Body of pancreas (tissue), 4 donors: ENCODE data around the gene ASCC2. TPM values are rescaled to one million over a fixed set of nuclear protein-coding genes. Genes with fewer than 3 reads are reported as not detected.
A peak's percentile ranks its signal among the peaks of the same experiment; 100 is the strongest.

Experiments
- ATAC-seq: fragments of 150-250 bp; one replicate; pipeline ENCODE4 v1.9.1; 2016
- DNase-seq, 4 donors: peaks; one replicate each; pipeline ENCODE4 v3.0.0-alpha.2; 2019
- H3K27ac ChIP-seq, 4 donors: fragments of 200-600 bp; sonication (generic); 1 replicate in 3 of 4; 2 replicates in 1 of 4; pipeline versions ENCODE4 v1.5.1 to v1.6.1; 2016 to 2019; ENCODE audit warnings: mild to moderate bottlenecking in 1 of 4, mixed read lengths in 1 of 4, moderate library complexity in 1 of 4
- H3K27me3 ChIP-seq, 2 donors: fragments of 200-600 bp; sonication (generic); one replicate each; pipeline ENCODE4 v1.6.0; 2016; ENCODE audit warnings: mild to moderate bottlenecking in 1 of 2
- H3K36me3 ChIP-seq, 2 donors: fragments of 200-600 bp; sonication (generic); replicated peaks in 1 of 2; 2 replicates each; pipeline ENCODE4 v1.5.1; 2016; ENCODE audit warnings: low read depth in 2 of 2; ENCODE audit not compliant: insufficient read depth in 1 of 2
- H3K4me1 ChIP-seq: fragments of 200-600 bp; sonication (generic); one replicate; pipeline ENCODE4 v1.6.0; 2016
- H3K4me3 ChIP-seq, 2 donors: fragments of 200-600 bp; sonication (generic); 1 replicate in 1 of 2; 2 replicates in 1 of 2; pipeline ENCODE4 v1.5.1; 2016 to 2019
- H3K9me3 ChIP-seq, 3 donors: fragments of 200-600 bp; sonication (generic); 1 replicate in 2 of 3; 2 replicates in 1 of 3; pipeline ENCODE4 v1.5.1; 2016
- POLR2A ChIP-seq, 3 donors: fragments of 450-650 bp; IDR thresholded peaks; one replicate each; pipeline ENCODE4 v1.6.1; 2016; ENCODE audit warnings: antibody characterized with exemption in 3 of 3, mild to moderate bottlenecking in 2 of 3
- WGBS, 2 donors: methylation state at CpG; one replicate each; pipeline ENCODE4 v1.1.5; 2017; 5-methylcytosine and 5-hydroxymethylcytosine counted together
- intact Hi-C: fragments of 100-400 bp; cut with DNase I; formaldehyde crosslinking; loops from one replicate; pipeline ENCODE4 v1.15.1; 2023
- total RNA-seq, 2 donors: library from RNA; depleted of rRNA; stranded (reverse); fragments of >200 nt; gene quantifications; one replicate each; pipeline ENCODE4 v1.1.0, GENCODE V29; 2016
- TF ChIP-seq, protein P1 (sequence below), 7 experiments: fragments of 450-650 bp in 4 of 7; fragments of 200-600 bp in 3 of 7; sonication (generic) in 3 of 7; IDR thresholded peaks; one replicate each; pipeline ENCODE4 v1.5.1; 2016 to 2019; ENCODE audit warnings: antibody characterized with exemption in 7 of 7

ASCC2 gene
- total RNA-seq, 2 donors from 2014 or later = 34.3 to 42.0 TPM

- WGBS, 2 donors = 46 to 54% methylated on average over 6 to 8 of the region's 8 CpGs
- peaks cover 48% of the 10 kb centered on the region for H3K4me1 ChIP-seq
- peaks cover 0 to under 1% of the 10 kb centered on the region in 2 donors for H3K36me3 ChIP-seq
- no peaks in the 10 kb centered on the region for H3K27me3 ChIP-seq
- no peaks in the 10 kb centered on the region for H3K9me3 ChIP-seq
- no peak overlapping the region for H3K4me3 ChIP-seq
- ATAC-seq (peak; percentile 91), DNase-seq (peak; percentile 77 to 94 (median 88))
- no peak for TF ChIP-seq POLR2A (IDR thresholded peaks at IDR 0.05)
- TF ChIP-seq, protein P1, sequence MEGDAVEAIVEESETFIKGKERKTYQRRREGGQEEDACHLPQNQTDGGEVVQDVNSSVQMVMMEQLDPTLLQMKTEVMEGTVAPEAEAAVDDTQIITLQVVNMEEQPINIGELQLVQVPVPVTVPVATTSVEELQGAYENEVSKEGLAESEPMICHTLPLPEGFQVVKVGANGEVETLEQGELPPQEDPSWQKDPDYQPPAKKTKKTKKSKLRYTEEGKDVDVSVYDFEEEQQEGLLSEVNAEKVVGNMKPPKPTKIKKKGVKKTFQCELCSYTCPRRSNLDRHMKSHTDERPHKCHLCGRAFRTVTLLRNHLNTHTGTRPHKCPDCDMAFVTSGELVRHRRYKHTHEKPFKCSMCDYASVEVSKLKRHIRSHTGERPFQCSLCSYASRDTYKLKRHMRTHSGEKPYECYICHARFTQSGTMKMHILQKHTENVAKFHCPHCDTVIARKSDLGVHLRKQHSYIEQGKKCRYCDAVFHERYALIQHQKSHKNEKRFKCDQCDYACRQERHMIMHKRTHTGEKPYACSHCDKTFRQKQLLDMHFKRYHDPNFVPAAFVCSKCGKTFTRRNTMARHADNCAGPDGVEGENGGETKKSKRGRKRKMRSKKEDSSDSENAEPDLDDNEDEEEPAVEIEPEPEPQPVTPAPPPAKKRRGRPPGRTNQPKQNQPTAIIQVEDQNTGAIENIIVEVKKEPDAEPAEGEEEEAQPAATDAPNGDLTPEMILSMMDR (IDR thresholded peaks at IDR 0.05) = peak in 4 of 7 experiments; percentile 24 to 32 (median 26)
- intact Hi-C loops = no loop called here
- peak overlapping the region; percentile 60 to 85 (median 76) for H3K27ac ChIP-seq
These were observed 38.8 kb downstream of the ASCC2 start for GRCh38 chr22:29799217-29799680.

DNA sequence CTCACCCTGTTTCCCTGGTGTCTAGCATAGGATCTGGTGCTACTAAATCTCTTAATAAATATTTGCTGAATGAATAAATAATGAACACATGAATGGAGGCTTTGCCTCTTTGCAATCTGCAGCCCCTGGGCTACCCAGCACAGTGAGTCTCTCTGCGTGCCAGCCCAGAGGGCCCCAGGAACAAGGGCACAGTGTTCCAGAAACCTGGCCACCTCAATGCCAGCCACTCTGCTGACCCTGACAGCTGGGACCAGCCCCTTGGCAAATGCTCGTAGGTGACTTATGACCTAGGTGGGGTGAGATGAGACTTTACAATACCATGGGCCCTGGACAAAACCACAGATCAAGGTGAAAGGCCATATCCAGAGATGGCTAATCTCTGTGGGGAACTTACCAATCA lies 39.3 kb downstream of the ASCC2 start:
- H3K27me3 ChIP-seq = no peaks in the 10 kb centered on the region
- intact Hi-C loops = no loop called here
- peak; percentile 9 for ATAC-seq
- H3K4me3 ChIP-seq = no peak overlapping the region
- no peak for DNase-seq
- H3K36me3 ChIP-seq = no peaks in the 10 kb centered on the region
- 51 to 67% methylated on average over 1 to 2 of the region's 2 CpGs for WGBS, 2 donors
- no peaks in the 10 kb centered on the region for H3K9me3 ChIP-seq
- H3K4me1 ChIP-seq = peaks cover 49% of the 10 kb centered on the region
- no peak for TF ChIP-seq POLR2A (IDR thresholded peaks at IDR 0.05)
- TF ChIP-seq, protein P1 (IDR thresholded peaks at IDR 0.05) = no peak
- peak overlapping the region; percentile 60 to 85 (median 76) for H3K27ac ChIP-seq

DNA sequence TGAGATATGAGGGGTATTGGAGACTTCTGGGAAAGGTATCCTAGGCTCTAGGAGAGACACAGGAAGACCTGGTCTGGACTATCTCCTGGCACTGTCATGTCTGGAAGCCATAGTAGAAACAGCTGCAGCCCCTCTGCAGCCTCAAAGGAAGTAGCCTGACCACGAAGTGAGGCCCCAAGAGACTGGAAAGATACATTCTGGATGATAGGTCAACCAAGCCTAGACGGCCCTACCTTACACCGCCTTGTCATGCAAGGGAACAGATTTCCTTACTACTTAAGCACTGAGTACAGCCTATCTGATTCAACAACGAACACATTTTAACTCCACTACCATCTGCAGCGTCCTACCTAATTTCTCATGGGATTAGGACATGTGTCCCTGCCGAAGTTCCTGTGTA lies 39.8 kb downstream of the ASCC2 start:
- intact Hi-C loops = no loop called here
- Histone ChIP-seq H3K36me3 (peaks cover 0 to 2% of the 10 kb centered on the region in 2 donors), H3K4me3 (no peak overlapping the region), H3K4me1 (peaks cover 49% of the 10 kb centered on the region), H3K27me3 (no peaks in the 10 kb centered on the region), H3K9me3 (no peaks in the 10 kb centered on the region), H3K27ac (peak overlapping the region; percentile 60 to 85 (median 76))
- no peak for DNase-seq
- ATAC-seq = no peak
- TF ChIP-seq, protein P1 (IDR thresholded peaks at IDR 0.05) = no peak
- TF ChIP-seq POLR2A (IDR thresholded peaks at IDR 0.05) = no peak
- 67 to 81% methylated on average over 6 of the region's 6 CpGs for WGBS, 2 donors

GRCh38 chr22:29797351-29797750 lies 40.7 kb downstream of the ASCC2 start:
- 77 to 93% methylated on average over 3 of the region's 3 CpGs for WGBS, 2 donors
- H3K27ac ChIP-seq = peak overlapping the region in 3 of 4 donors; percentile 23 to 83 (median 69)
- H3K4me3 ChIP-seq = no peak overlapping the region
- TF ChIP-seq POLR2A (IDR thresholded peaks at IDR 0.05) = no peak
- TF ChIP-seq, protein P1 (IDR thresholded peaks at IDR 0.05) = no peak
- DNase-seq (peak in 1 of 4 donors; percentile 43), ATAC-seq (no peak)
- intact Hi-C loops = no loop called here
- peaks cover 0 to 7% of the 10 kb centered on the region in 2 donors for H3K36me3 ChIP-seq
- no peaks in the 10 kb centered on the region for H3K9me3 ChIP-seq
- H3K4me1 ChIP-seq = peaks cover 49% of the 10 kb centered on the region
- no peaks in the 10 kb centered on the region for H3K27me3 ChIP-seq

DNA sequence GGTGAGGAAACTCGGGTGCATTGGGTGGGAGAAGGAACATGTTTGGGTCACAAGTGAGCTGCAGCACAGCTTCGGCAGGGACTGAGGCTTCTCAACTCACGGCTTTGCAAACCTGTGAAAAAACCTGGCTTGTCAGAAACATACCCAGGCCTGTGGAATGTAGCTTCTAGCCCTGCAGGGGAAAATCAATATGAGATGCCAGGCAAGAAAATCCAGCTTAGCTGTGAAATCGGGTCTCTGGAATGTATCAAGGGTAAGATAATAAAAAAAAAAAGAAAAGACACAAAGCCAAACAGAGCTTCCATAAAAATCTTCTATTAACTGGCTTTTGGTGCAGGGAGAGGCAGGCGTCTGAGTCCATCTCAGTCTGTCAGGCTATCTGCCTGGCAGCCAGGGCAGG lies 42.4 kb downstream of the ASCC2 start:
- DNase-seq (no peak), ATAC-seq (peak; percentile 50)
- intact Hi-C loops = no loop called here
- TF ChIP-seq, protein P1 (IDR thresholded peaks at IDR 0.05) = no peak
- TF ChIP-seq POLR2A (IDR thresholded peaks at IDR 0.05) = no peak
- Histone ChIP-seq H3K27ac (peak overlapping the region in 3 of 4 donors; percentile 23 to 83 (median 69)), H3K4me3 (no peak overlapping the region), H3K9me3 (no peaks in the 10 kb centered on the region), H3K4me1 (peaks cover 49% of the 10 kb centered on the region), H3K36me3 (peaks cover 0 to 18% of the 10 kb centered on the region in 2 donors), H3K27me3 (no peaks in the 10 kb centered on the region)
- WGBS, 2 donors = 36 to 69% methylated on average over 5 of the region's 5 CpGs
